HFFc6 (cell line): Measurements from ENCODE around the gene REN. TPM values are rescaled to one million over a fixed set of nuclear protein-coding genes. Genes with fewer than 3 reads are reported as not detected.
A peak's percentile ranks its signal among the peaks of the same experiment; 100 is the strongest.

ENCODE experiments used
- DNase-seq: peaks from one replicate; pipeline ENCODE4 v3.0.0-alpha.2; 2018
- H3K27ac Mint-ChIP-seq: 2 replicates; pipeline ENCODE4 v1.8.0; 2020; ENCODE audit warnings: mild to moderate bottlenecking, mixed read lengths
- H3K27me3 Mint-ChIP-seq: 2 replicates; pipeline ENCODE4 v1.8.0; 2021; ENCODE audit warnings: mild to moderate bottlenecking, moderate library complexity, mixed read lengths; ENCODE audit not compliant: insufficient read depth
- H3K36me3 Mint-ChIP-seq: 2 replicates; pipeline ENCODE4 v1.8.0; 2021; ENCODE audit warnings: low read depth, mixed read lengths
- H3K4me1 Mint-ChIP-seq: 2 replicates; pipeline ENCODE4 v1.8.0; 2020; ENCODE audit warnings: low read depth, mixed read lengths
- H3K4me3 Mint-ChIP-seq: 2 replicates; pipeline ENCODE4 v1.8.0; 2020; ENCODE audit warnings: mild to moderate bottlenecking, moderate library complexity, mixed read lengths
- H3K9me3 Mint-ChIP-seq: 2 replicates; pipeline ENCODE4 v1.8.0; 2020; ENCODE audit warnings: mild to moderate bottlenecking, mixed read lengths
- total RNA-seq, 6 experiments: library from RNA; stranded (reverse); fragmentation: NEBNext Ultra II Directional; extraction: Animal tissue kit (Norgen Biotek cat#: 25700); gene quantifications; 2 replicates in 1 of 6; 3 replicates in 5 of 6; pipeline ENCODE4 v1.2.3, GENCODE V29; 2021
- TF ChIP-seq, protein P1 (sequence below): fragments of 200-600 bp; sonication (generic); IDR thresholded peaks from 2 replicates; pipeline ENCODE4 v1.5.0; 2021; ENCODE audit warnings: antibody characterized with exemption, mild to moderate bottlenecking

The REN gene
- total RNA-seq, 6 experiments from 2014 or later, result 0.17 to 0.39 (median 0.34) TPM; not detected in 1

DNA sequence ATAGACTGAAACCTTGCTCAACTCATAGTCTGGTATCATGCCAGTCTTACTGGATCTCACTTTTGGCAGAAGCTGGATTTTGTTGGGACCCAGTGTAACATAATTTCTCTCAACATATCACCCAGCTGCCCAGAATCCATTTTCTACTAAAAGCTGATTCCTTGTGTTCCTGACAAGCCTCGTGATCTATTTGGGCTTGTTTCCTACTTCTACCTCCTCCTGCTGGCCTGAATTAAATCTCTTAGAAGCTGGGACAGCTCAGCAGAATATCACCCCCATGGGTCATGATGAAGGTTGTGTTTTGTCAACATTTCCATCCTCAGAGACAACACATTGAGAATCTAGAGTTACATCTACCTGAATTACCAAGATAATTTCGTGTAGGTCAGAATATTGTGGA is 40.0 kb upstream of the REN start:
- H3K4me3 Mint-ChIP-seq, result no peak overlapping the region; the same call in 1 of the 2 replicates
- no peaks in the 10 kb centered on the region for H3K36me3 Mint-ChIP-seq
- H3K9me3 Mint-ChIP-seq, result no peaks in the 10 kb centered on the region
- peaks cover 40% of the 10 kb centered on the region for H3K4me1 Mint-ChIP-seq
- H3K27ac Mint-ChIP-seq, result peak overlapping the region; percentile 27; the same call in 1 of the 2 replicates
- peaks cover 2% of the 10 kb centered on the region; the same call in 1 of the 2 replicates for H3K27me3 Mint-ChIP-seq
- TF ChIP-seq, protein P1, sequence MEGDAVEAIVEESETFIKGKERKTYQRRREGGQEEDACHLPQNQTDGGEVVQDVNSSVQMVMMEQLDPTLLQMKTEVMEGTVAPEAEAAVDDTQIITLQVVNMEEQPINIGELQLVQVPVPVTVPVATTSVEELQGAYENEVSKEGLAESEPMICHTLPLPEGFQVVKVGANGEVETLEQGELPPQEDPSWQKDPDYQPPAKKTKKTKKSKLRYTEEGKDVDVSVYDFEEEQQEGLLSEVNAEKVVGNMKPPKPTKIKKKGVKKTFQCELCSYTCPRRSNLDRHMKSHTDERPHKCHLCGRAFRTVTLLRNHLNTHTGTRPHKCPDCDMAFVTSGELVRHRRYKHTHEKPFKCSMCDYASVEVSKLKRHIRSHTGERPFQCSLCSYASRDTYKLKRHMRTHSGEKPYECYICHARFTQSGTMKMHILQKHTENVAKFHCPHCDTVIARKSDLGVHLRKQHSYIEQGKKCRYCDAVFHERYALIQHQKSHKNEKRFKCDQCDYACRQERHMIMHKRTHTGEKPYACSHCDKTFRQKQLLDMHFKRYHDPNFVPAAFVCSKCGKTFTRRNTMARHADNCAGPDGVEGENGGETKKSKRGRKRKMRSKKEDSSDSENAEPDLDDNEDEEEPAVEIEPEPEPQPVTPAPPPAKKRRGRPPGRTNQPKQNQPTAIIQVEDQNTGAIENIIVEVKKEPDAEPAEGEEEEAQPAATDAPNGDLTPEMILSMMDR, result peak; percentile 58; the same call in 1 of the 2 replicates
- peak; percentile 65 for DNase-seq

DNA sequence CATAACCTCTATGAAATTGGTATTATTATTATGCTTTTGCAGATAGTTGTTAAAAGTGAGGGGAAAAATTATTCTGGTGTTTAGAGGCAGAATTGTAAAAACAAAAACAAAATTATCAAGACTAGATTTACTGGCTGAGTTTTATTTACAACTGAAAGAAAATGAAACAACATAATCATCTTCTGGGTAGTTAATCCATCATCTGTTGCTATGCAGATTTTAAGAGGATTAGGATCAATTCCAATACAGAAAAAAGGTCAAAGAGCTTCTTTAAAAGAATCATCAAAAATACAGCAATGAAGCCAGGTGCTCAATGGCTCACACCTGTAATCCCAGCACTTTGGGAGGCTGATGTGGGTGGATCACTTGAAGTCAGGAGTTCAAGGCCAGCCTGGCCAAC is 39.3 kb upstream of the REN start:
- no peak for DNase-seq
- no peaks in the 10 kb centered on the region for H3K36me3 Mint-ChIP-seq
- peaks cover 40% of the 10 kb centered on the region for H3K4me1 Mint-ChIP-seq
- H3K9me3 Mint-ChIP-seq, result no peaks in the 10 kb centered on the region
- TF ChIP-seq, protein P1, result no peak
- no peak overlapping the region for H3K4me3 Mint-ChIP-seq
- H3K27ac Mint-ChIP-seq, result no peak overlapping the region
- peaks cover 2% of the 10 kb centered on the region; the same call in 1 of the 2 replicates for H3K27me3 Mint-ChIP-seq

DNA sequence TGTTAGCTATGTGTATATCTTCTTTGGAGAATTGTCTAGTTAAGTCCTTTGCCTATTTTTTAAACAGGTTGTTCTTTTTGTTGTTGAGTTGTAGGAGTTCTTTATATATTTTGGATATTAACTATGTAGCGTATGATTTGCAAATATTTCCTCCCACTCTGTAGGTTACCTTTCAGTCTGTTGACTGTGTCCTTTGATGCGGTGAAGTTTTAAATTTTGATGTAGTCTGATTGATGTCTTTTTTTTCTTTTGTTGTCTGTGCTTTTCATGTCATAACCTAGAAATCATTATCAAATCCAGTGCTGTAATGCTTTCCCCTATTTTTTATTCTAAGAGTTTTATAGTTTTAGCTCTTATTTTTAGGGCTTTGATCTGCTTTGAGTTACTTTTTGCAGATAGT is 38.8 kb upstream of the REN start:
- TF ChIP-seq, protein P1, result no peak

DNA sequence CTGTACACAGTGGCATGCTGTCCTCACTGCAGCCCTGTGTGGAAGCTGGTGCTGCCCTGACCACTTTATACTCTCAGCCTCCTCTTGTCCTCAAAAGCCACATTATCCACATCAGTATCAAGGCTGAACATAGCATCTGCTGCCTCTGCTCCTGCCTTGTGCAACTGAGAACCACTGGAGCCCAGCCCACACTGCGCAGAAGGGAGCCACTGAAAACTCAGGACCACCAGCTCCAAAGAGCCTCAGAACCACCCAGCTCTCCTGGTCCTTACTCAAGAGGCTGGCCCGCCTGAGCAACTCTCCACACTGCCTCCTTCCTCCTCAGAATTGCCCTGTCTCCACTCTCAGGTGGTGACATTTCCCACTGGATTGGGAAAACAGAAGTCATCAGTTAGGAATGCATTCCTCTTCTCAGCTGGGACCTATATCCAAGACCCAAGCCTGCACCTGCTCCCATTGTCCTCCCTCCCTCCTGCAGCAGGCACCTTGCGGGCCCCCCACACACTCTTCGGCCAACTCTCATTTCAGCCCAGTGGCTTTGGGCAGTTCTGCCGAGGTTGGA is 37.1 kb upstream of the REN start:
- Mint-ChIP-seq H3K27me3 (no peaks in the 10 kb centered on the region; the same call in 1 of the 2 replicates), H3K27ac (no peak overlapping the region), H3K4me3 (no peak overlapping the region), H3K9me3 (no peaks in the 10 kb centered on the region), H3K4me1 (peaks cover 56% of the 10 kb centered on the region), H3K36me3 (no peaks in the 10 kb centered on the region)
- no peak for DNase-seq
- TF ChIP-seq, protein P1, result no peak

More for the DNA sequence above, 38.8 kb upstream of the REN start:
- peaks cover 2% of the 10 kb centered on the region; the same call in 1 of the 2 replicates for H3K27me3 Mint-ChIP-seq
- peaks cover 40% of the 10 kb centered on the region for H3K4me1 Mint-ChIP-seq
- no peaks in the 10 kb centered on the region for H3K36me3 Mint-ChIP-seq
- no peak overlapping the region for H3K27ac Mint-ChIP-seq
- no peaks in the 10 kb centered on the region for H3K9me3 Mint-ChIP-seq
- no peak for DNase-seq
- H3K4me3 Mint-ChIP-seq, result no peak overlapping the region

DNA sequence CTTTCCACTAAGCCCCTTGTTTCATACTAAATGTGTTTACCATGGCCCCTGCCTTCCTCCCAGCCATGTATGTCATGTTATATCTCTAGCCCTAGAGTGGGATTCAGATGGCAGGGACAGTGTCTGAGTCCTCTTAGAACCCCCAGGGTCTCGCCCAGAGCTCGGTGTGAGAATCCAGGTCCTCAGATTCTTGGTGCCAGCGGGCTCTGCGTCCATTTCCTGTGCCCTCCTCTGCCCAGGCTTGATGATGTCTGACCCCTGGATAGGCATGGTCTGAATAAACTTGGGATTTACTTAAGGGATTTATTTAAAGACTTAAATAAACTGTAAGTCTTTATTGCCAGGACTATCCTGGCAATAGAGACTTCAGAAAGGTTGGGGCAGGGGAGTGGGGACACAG is 36.3 kb upstream of the REN start:
- Mint-ChIP-seq H3K9me3 (no peaks in the 10 kb centered on the region), H3K4me1 (peaks cover 56% of the 10 kb centered on the region), H3K4me3 (no peak overlapping the region), H3K27ac (no peak overlapping the region), H3K27me3 (no peaks in the 10 kb centered on the region; the same call in 1 of the 2 replicates), H3K36me3 (no peaks in the 10 kb centered on the region)
- no peak for DNase-seq
- TF ChIP-seq, protein P1, result no peak
